Effector CD4-positive, alpha-beta T cell (primary cell): ENCODE measurements around the gene PTCH2.
"Not testable (repeated sequence)": the region's sequence is repeated elsewhere in the genome, so short reads cannot be mapped to it uniquely, and the experiment has no call there.

ENCODE experiments used
- DNase-seq: peaks from one replicate; pipeline ENCODE4 v3.0.0-alpha.2; 2020

Gene PTCH2

GRCh38 chr1:44819608-44820327, 23.3 kb downstream of the PTCH2 start:
- DNase-seq = peak; percentile 73

DNA sequence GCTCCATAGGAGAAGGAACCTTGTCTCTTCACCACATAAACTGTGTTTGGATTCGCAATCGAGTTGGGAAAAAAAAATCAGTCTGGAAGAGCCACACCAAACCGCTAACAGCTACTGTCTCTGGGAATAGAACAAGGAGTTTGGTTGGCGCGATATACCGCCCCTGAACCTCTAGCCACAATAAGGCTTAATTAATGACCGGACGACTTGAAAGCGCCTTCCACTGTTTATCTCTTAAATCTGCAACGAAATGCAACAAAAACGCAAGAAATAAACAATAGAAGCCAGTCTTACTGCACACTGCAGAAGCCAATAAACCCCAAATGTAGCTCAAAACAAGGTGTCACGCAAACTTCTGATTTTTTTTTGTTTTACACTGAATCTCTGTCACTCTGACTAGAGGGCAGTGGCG, 23.9 kb downstream of the PTCH2 start:
- no peak for DNase-seq

- DNase-seq = no peak
Observed at GRCh38 chr1:44817771-44818495, 25.1 kb downstream of the PTCH2 start.

- no peak for DNase-seq
Observed at GRCh38 chr1:44817307-44817706, 25.7 kb downstream of the PTCH2 start.

DNA sequence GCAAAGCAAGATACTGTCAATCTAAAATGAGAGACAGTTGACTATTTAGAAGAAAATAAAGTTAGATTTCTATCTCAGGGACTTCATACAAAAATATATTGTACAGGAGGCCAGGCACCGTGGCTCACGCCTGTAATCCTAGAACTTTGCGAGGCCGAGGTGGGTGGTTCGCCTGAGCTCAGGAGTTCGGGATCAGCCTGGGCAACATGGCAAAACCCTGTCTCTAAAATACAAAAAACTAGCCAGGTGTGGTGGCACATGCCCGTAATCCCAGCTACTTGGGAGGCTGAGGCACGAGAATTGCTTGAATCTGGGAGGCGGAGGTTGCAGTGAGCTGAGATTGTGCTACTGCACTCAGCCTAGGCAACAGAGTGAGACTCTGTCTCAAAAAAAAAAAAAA, 27.1 kb downstream of the PTCH2 start:
- DNase-seq = not testable (repeated sequence)

DNA sequence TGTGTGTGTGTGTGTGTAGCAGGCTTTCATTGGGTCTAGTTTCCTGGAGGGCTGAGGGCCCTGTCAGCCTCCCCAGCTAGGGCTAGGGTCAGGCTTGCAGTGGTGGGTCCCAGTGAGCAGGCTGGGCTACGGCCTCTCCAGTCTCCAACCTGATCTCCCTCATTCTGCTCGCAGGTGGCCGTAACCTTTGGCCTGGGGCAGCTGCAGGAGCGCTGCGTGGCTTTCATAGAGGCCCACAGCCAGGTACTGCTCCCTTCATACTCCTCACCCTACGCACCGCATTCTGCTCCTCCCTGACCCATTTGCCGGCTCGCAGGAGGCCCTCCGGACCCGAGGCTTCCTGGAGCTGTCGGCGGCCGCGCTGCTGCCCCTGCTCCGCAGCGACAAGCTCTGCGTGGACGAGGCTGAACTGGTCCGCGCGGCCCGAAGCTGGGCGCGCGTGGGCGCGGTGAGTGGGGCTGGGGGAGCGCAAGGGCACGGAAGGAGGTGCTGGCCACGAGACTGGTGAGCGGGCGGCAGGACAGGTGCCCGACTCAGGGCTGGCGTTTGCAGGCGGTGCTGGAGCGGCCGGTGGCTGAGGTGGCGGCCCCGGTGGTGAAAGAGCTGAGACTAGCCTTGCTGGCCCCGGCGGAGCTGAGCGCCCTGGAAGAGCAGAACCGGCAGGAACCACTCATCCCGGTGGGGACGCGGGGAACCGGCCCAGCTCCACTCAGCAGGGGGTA, 30.1 kb downstream of the PTCH2 start:
- DNase-seq = no peak

- DNase-seq = no peak
Observed at GRCh38 chr1:44811234-44811633, 31.8 kb downstream of the PTCH2 start.

DNA sequence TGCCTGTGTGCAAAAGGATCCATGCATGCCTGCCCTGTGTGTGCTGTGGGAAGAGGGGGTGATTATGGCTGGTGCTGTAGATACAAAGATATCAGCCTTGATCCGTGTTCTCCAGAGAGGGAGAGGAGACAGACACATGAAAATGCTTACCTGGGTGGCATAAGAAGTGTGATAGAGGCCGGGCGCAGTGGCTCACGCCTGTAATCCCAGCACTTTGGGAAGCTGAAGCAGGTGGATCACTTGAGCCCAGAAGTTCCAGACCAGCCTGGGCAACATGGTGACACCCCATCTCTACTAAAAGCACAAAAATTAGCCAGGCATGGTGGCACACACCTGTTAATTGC, 32.3 kb downstream of the PTCH2 start:
- DNase-seq = not testable (repeated sequence)

GRCh38 chr1:44810101-44810761, 32.8 kb downstream of the PTCH2 start:
- DNase-seq = peak; percentile 28

DNA sequence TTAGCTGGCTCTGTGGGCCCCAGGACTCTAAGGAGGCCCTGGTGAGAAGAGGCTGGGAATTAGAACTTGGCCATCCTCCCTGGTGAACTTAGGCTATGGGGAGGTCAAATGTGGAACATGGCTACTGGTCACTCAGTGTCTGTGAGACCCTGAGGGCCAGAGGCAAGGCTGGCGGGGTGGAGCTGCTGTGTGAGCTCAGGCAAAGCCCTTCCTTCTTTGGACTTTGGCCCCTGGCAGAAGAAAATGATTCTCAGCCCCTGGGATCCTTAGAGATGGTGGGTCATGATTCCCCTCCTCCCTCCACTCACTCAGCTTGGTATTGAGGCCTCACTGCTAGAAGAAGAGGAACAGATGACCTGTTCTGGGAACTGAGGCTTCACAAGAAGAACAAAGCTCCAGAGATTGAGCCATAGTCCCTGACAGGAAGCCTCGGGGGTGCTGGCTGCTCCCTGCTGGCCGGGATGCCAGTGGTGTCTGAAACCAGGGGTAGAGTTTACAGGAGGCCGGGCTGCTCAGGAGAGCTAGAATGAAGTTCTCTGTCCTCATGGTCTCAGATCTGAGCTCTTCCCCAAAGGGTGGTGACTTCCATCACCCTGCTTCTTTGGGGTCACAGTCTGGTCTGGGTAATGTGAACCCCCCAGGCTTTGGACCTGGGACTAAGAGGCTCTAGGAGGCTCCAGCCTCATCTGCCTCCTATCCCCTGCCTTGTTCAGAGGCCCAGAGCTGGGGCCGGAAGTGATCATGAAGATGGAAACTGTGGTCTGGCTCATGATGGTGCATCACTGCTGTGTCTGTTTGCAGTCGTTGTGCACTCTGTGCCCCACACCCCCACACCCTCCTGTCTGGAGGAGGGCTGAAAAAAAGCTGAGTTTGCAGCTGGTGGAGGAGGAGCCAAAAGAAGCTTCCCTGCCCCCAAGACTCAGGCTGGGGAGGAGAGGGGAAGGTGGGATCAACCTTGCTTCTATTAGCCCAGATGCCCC, 33.8 kb downstream of the PTCH2 start:
- DNase-seq = peak; percentile 86

DNA sequence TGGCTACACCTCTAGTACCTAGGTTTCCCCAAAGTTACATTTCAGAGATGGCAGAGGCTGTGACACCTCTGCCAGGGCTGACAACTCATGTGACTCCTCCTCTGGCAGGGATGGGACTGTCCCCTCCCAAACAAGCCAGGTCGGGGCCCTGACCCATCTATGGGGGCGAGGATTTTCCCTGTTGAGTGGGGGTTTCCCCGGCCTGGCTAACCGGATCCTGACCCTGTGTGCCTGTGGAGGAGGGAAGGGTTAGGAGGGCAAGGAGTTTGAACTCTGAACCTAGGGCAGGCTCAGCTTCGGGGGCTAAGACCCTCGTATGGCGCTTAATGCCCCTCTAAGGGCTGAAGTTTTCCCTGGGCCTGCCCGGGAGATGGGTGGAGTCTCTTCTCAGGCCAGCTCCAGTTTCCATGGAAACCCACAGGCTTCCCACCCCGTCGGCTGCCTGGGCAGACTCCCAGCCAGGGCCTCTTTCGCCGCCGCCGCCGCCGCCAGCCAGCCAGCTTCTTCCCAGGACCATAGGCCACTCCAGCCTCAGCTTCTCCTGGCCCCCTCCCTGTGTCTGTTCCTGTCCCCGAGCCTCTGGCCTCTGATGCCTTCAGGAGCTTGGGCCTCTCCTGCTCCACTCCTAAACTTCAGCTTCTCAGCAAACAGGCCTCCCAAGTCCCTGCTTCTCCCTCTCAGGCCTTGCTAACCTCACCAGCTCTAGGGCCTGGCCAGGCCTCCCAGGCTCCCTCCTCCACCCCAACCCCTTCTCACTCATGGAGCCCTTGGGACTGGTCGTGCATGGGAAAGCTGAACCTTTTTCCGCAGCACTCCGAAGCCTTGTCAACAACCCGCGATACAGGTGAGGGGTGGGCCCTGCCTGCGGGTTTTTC, 34.8 kb downstream of the PTCH2 start, which contains the start of gene BTBD19:
BTBD19 (plus strand) TSS at position 461 of the 875 bp plus-strand sequence; CDS start at position 759, 298 bp downstream.
- DNase-seq = no peak

GRCh38 chr1:44807364-44808062, 35.5 kb downstream of the PTCH2 start:
- DNase-seq = peak; percentile 94

- no peak for DNase-seq
Observed at GRCh38 chr1:44806704-44807363, 36.2 kb downstream of the PTCH2 start, which contains the start of gene DYNLT4. DYNLT4 (minus strand) TSS chr1:44807351; CDS start chr1:44806668, 683 bp downstream.

GRCh38 chr1:44806025-44806703, 36.9 kb downstream of the PTCH2 start:
- no peak for DNase-seq

GRCh38 chr1:44805311-44806024, 37.6 kb downstream of the PTCH2 start:
- no peak for DNase-seq

- DNase-seq = no peak
Observed at GRCh38 chr1:44803312-44804095, 39.5 kb downstream of the PTCH2 start.

- no peak for DNase-seq
Observed at GRCh38 chr1:44803062-44803311, 40.1 kb downstream of the PTCH2 start.
